Mesothelial cell of epicardium (in vitro differentiated cells): ENCODE results near the gene CERS1. TPM values are rescaled to one million over a fixed set of nuclear protein-coding genes. Genes with fewer than 3 reads are reported as not detected.

Experiments used
- DNase-seq, 2 experiments: peaks; one replicate each; pipeline ENCODE4 v3.0.0; 2021; ENCODE audit warnings: low spot score in 2 of 2; ENCODE audit not compliant: unreplicated experiment in 2 of 2
- H3K27ac Mint-ChIP-seq: 2 replicates; pipeline ENCODE4 v1.8.0; 2021; ENCODE audit warnings: mixed read lengths
- H3K27me3 Mint-ChIP-seq: 2 replicates; pipeline ENCODE4 v1.8.0; 2021; ENCODE audit warnings: low read depth, mixed read lengths
- H3K36me3 Mint-ChIP-seq: 2 replicates; pipeline ENCODE4 v1.8.0; 2021; ENCODE audit warnings: mixed read lengths
- H3K4me1 Mint-ChIP-seq: 2 replicates; pipeline ENCODE4 v1.8.0; 2021; ENCODE audit warnings: mixed read lengths
- H3K4me3 Mint-ChIP-seq: 2 replicates; pipeline ENCODE4 v1.8.0; 2021; ENCODE audit warnings: mild to moderate bottlenecking, moderate library complexity, mixed read lengths
- H3K9me3 Mint-ChIP-seq: 2 replicates; pipeline ENCODE4 v1.8.0; 2021; ENCODE audit warnings: mixed read lengths
- total RNA-seq: library from RNA; stranded (reverse); gene quantifications from 3 replicates; pipeline ENCODE4 v1.2.1, GENCODE V29; 2021
- TF ChIP-seq, protein P1 (sequence below): fragments of 200-600 bp; sonication (generic); IDR thresholded peaks from one replicate; pipeline ENCODE4 v1.5.0; 2021; ENCODE audit warnings: antibody characterized with exemption; ENCODE audit not compliant: unreplicated experiment

Gene CERS1
- total RNA-seq, 1 donor from 2014 or later: 8.5 TPM

DNA sequence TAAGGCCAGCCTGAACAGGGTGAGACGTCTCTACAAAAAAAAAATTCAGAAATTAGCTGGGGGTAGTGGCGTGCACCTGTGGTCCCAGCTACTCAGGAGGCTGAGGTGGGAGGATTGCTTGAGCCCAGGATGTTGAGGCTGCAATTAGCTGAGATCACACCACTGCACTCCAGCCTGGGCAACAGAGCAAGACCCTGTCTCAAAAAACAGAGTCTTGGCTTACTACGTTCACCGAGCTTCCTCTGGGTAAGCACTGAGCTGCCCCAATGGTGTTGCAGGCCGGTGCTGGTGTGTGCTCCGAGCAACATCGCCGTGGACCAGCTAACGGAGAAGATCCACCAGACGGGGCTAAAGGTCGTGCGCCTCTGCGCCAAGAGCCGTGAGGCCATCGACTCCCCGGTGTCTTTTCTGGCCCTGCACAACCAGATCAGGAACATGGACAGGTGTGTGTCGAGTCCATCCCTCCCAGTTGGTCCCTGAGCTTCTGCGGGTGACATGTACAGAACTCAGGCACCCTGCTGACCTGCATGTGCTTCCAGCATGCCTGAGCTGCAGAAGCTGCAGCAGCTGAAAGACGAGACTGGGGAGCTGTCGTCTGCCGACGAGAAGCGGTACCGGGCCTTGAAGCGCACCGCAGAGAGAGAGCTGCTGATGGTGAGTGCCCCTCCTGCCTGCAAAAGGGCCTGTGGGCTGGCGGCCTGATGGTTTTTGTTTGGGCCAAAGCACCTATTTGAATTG lies 40.1 kb downstream of the CERS1 start:
- H3K36me3 Mint-ChIP-seq: peaks cover 21% of the 10 kb centered on the region
- H3K27ac Mint-ChIP-seq: no peak overlapping the region
- TF ChIP-seq, protein P1, sequence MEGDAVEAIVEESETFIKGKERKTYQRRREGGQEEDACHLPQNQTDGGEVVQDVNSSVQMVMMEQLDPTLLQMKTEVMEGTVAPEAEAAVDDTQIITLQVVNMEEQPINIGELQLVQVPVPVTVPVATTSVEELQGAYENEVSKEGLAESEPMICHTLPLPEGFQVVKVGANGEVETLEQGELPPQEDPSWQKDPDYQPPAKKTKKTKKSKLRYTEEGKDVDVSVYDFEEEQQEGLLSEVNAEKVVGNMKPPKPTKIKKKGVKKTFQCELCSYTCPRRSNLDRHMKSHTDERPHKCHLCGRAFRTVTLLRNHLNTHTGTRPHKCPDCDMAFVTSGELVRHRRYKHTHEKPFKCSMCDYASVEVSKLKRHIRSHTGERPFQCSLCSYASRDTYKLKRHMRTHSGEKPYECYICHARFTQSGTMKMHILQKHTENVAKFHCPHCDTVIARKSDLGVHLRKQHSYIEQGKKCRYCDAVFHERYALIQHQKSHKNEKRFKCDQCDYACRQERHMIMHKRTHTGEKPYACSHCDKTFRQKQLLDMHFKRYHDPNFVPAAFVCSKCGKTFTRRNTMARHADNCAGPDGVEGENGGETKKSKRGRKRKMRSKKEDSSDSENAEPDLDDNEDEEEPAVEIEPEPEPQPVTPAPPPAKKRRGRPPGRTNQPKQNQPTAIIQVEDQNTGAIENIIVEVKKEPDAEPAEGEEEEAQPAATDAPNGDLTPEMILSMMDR: no peak

DNA sequence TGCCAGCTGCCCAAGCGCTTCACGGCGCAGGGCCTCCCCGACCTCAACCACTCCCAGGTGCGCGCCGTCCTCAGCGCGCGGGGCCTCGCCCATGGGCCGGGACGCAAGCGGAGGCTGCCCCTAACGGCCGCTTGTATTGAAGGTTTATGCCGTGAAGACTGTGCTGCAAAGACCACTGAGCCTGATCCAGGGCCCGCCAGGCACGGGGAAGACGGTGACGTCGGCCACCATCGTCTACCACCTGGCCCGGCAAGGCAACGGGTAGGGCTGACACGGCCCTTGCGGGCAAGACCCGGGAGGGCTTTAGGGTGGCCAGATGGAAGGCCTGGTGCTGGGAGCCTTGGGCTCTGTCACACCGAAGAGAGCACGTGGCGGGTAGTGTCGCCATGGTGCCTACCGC lies 41.0 kb downstream of the CERS1 start:
- Mint-ChIP-seq H3K4me3 (no peak overlapping the region), H3K4me1 (peaks cover 4% of the 10 kb centered on the region), H3K36me3 (peaks cover 24% of the 10 kb centered on the region), H3K27me3 (no peaks in the 10 kb centered on the region), H3K9me3 (no peaks in the 10 kb centered on the region), H3K27ac (no peak overlapping the region)
- no peak for DNase-seq
- TF ChIP-seq, protein P1: no peak

More for the DNA sequence above, 40.1 kb downstream of the CERS1 start:
- Mint-ChIP-seq H3K27me3 (no peaks in the 10 kb centered on the region), H3K9me3 (no peaks in the 10 kb centered on the region), H3K4me3 (no peak overlapping the region), H3K4me1 (no peaks in the 10 kb centered on the region)
- DNase-seq: no peak

DNA sequence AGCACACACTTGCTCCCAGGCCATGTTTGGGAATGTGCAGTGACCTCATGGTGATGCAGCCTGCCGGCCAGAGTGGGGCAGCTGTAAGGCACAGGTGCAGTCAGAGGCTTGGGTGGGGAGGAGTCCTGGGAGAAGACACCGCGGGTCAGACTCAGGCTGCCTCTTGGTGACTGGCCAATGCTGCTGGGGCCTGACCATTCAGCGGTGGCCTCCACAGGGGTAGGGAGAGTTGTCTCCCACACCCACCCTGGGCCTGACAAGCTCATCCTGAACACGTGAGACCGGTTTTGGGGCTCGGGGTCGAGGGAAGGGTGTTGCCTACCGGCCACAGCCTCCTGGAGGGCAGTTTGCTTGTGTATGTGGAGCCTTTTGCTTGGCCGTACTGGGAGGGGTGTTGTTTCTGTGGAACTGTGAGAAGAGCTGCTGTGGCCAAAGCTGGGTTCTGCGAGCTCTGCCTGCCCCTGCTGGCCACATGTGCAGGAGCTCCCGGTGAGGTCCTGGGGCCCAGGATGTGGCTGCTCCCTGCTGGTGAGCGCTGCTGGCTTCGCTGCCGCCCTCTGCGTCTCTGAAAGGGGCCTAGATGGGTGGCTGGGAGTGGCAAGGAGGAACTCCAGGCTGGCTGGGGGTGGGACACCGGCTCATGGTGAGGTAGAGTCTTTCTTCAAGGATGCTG lies 42.1 kb downstream of the CERS1 start:
- no peak overlapping the region for H3K27ac Mint-ChIP-seq
- no peaks in the 10 kb centered on the region for H3K9me3 Mint-ChIP-seq
- DNase-seq: no peak
- no peak overlapping the region for H3K4me3 Mint-ChIP-seq
- H3K36me3 Mint-ChIP-seq: peaks cover 28% of the 10 kb centered on the region
- H3K4me1 Mint-ChIP-seq: peaks cover 13% of the 10 kb centered on the region
- TF ChIP-seq, protein P1: no peak
- H3K27me3 Mint-ChIP-seq: no peaks in the 10 kb centered on the region

DNA sequence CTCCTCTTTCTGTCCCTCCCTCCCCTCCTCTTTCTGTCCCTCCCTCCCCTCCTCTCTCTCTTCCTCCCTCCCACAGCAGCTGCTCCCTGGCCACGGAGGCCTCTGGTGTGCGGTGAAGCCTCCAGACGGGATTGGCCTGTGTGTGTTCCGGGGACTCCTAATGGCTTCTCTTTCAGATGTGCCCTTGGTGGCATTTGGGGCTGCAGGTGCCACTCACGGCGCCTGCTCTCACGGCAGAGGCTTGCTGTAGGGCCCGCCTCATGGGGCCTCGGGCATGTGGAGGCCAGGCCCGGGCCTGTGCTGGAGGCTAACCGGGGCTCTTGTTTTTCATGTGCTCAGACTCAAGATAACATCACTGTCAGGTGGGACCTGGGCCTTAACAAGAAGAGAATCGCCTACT lies 43.3 kb downstream of the CERS1 start:
- TF ChIP-seq, protein P1: no peak
- no peak for DNase-seq
- Mint-ChIP-seq H3K27me3 (no peaks in the 10 kb centered on the region), H3K4me3 (no peak overlapping the region), H3K36me3 (peaks cover 23% of the 10 kb centered on the region), H3K4me1 (peaks cover 16% of the 10 kb centered on the region), H3K27ac (peak overlapping the region; percentile 25), H3K9me3 (no peaks in the 10 kb centered on the region)

DNA sequence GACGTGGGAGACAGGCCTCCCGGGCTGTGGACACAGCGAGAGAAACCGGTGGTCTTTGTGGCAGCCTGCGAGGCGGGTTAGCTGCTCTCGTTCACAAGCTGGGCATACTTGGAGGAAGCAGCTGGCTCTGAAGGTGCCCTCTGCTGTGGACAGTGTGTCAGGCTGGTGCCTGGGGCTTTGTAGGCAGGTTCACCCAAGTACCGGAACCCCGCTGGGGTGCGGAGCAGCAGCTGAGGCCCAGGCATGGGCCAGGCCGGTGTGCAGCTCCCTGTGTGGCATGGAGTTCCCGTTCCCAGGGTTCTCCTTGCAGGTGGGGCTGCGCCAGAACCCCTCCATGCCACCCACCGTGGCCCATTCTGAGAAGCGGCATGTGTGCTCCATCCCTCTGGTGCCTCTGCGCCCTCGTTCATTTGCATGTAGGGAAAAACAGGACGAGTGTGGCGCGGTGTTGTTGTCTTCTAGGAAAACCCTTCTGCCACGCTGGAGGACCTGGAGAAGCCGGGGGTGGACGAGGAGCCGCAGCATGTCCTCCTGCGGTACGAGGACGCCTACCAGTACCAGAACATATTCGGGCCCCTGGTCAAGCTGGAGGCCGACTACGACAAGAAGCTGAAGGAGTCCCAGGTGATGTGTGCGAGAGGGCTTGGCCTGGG lies 44.2 kb downstream of the CERS1 start:
- Mint-ChIP-seq H3K4me3 (no peak overlapping the region), H3K27ac (no peak overlapping the region), H3K9me3 (no peaks in the 10 kb centered on the region), H3K27me3 (no peaks in the 10 kb centered on the region), H3K36me3 (peaks cover 25% of the 10 kb centered on the region), H3K4me1 (peaks cover 23% of the 10 kb centered on the region)
- TF ChIP-seq, protein P1: no peak
- no peak for DNase-seq
